ENCODE data around the gene PLCD3. TPM values are rescaled to one million over a fixed set of nuclear protein-coding genes. Genes with fewer than 3 reads are reported as not detected.

The PLCD3 gene
- total and polyA plus RNA-seq, 2 of the 13 experiments (the other 11 are each of a cell fraction or from before 2014, with no cell fraction given) = 11.3 to 39.1 TPM

- TF ChIP-seq ZBTB46 (CRISPR knock-in tag; IDR thresholded peaks at IDR 0.05; ENCODE audit: borderline replicate concordance) = peak; percentile 87; the same call in 1 of the 2 replicates
- no peak for TF ChIP-seq SRSF9 (IDR thresholded peaks at IDR 0.05; ENCODE audit: borderline replicate concordance, insufficient read depth, low read depth, low read length, poor library complexity, severe bottlenecking)
- no peak for TF ChIP-seq CC2D1A (CRISPR knock-in tag; IDR thresholded peaks at IDR 0.05)
- TF ChIP-seq ZNF446 (CRISPR knock-in tag; IDR thresholded peaks at IDR 0.05) = no peak; the same call in 1 of the 2 replicates
- peak; percentile 67 for TF ChIP-seq ZNF704 (CRISPR knock-in tag; IDR thresholded peaks at IDR 0.05; ENCODE audit: borderline replicate concordance)
- TF ChIP-seq ZNF512B (CRISPR knock-in tag; IDR thresholded peaks at IDR 0.05; ENCODE audit: borderline replicate concordance) = peak; percentile 89; the same call in 1 of the 2 replicates
- peak; percentile 82; the same call in 1 of the 2 replicates for TF ChIP-seq THAP9 (CRISPR knock-in tag; IDR thresholded peaks at IDR 0.05; ENCODE audit: borderline replicate concordance)
- TF ChIP-seq MAFK (conservative IDR thresholded peaks at IDR 0.05 in 1 of 2, IDR thresholded peaks at IDR 0.05 in 1 of 2; ENCODE audit: low read length in 2 of 2) = peak in 1 of 2 experiments; percentile 31; a peak in 2 of 4 replicates
- TF ChIP-seq MED1 (CRISPR knock-in tag; IDR thresholded peaks at IDR 0.05) = peak; percentile 67
- TF ChIP-seq MZF1 (CRISPR knock-in tag; IDR thresholded peaks at IDR 0.05; ENCODE audit: borderline replicate concordance) = no peak
- TF ChIP-seq KAT2B (IDR thresholded peaks at IDR 0.05; ENCODE audit: borderline replicate concordance, low read depth, low read length) = no peak
- TF ChIP-seq NFYB (CRISPR knock-in tag; IDR thresholded peaks at IDR 0.05) = peak; percentile 87
- peak; percentile 99 for TF ChIP-seq DRAP1 (CRISPR knock-in tag; IDR thresholded peaks at IDR 0.05)
- peak; percentile 73 for TF ChIP-seq FOXP4 (CRISPR knock-in tag; IDR thresholded peaks at IDR 0.05)
Measured at GRCh38 chr17:45148183-45149036, 16.1 kb upstream of the PLCD3 start, which contains the start of gene HEXIM1 (continued).
